ENCODE results near the gene NLGN1.

Gene NLGN1

GRCh38 chr3:173876476-173876875 lies 478.9 kb downstream of the NLGN1 start:
- H3K4me3 ChIP-seq (ENCODE audit: low read depth, low read length), result no peak overlapping the region
- no peak overlapping the region for H3K27ac ChIP-seq
- in situ Hi-C loops (cut with HindIII; ENCODE audit: low pct_ligation_motif_present, low sequenced_read_pairs), result no loop called here
- no peak for DNase-seq
- no peaks in the 10 kb centered on the region for H3K27me3 ChIP-seq (replicated peaks)
- H3K36me3 ChIP-seq (replicated peaks), result no peaks in the 10 kb centered on the region
- peak; percentile 43 for TF ChIP-seq CTCF (IDR thresholded peaks at IDR 0.05; ENCODE audit: low read depth, low read length, missing control alignments)

- TF ChIP-seq CTCF (IDR thresholded peaks at IDR 0.05; ENCODE audit: low read depth, low read length, missing control alignments), result no peak
- H3K27ac ChIP-seq, result no peak overlapping the region
- no peaks in the 10 kb centered on the region for H3K27me3 ChIP-seq (replicated peaks)
- in situ Hi-C loops (cut with HindIII; ENCODE audit: low pct_ligation_motif_present, low sequenced_read_pairs), result no loop called here
- DNase-seq, result no peak
- H3K36me3 ChIP-seq (replicated peaks), result no peaks in the 10 kb centered on the region
- no peak overlapping the region for H3K4me3 ChIP-seq (ENCODE audit: low read depth, low read length)
Measured at GRCh38 chr3:173887888-173888287, 490.3 kb downstream of the NLGN1 start.

GRCh38 chr3:173889596-173889995 lies 492.1 kb downstream of the NLGN1 start:
- no peaks in the 10 kb centered on the region for H3K27me3 ChIP-seq (replicated peaks)
- no peak for TF ChIP-seq CTCF (IDR thresholded peaks at IDR 0.05; ENCODE audit: low read depth, low read length, missing control alignments)
- DNase-seq, result no peak
- no peak overlapping the region for H3K27ac ChIP-seq
- H3K4me3 ChIP-seq (ENCODE audit: low read depth, low read length), result no peak overlapping the region
- no peaks in the 10 kb centered on the region for H3K36me3 ChIP-seq (replicated peaks)
- in situ Hi-C loops (cut with HindIII; ENCODE audit: low pct_ligation_motif_present, low sequenced_read_pairs), result no loop called here

- TF ChIP-seq CTCF (IDR thresholded peaks at IDR 0.05; ENCODE audit: low read depth, low read length, missing control alignments), result no peak
- no peak overlapping the region for H3K4me3 ChIP-seq (ENCODE audit: low read depth, low read length)
- DNase-seq, result no peak
- in situ Hi-C loops (cut with HindIII; ENCODE audit: low pct_ligation_motif_present, low sequenced_read_pairs), result no loop called here
- no peaks in the 10 kb centered on the region for H3K27me3 ChIP-seq (replicated peaks)
- no peaks in the 10 kb centered on the region for H3K36me3 ChIP-seq (replicated peaks)
- no peak overlapping the region for H3K27ac ChIP-seq
Measured at GRCh38 chr3:173890091-173890490, 492.5 kb downstream of the NLGN1 start.

GRCh38 chr3:173891272-173892100 lies 493.9 kb downstream of the NLGN1 start:
- H3K27ac ChIP-seq, result no peak overlapping the region
- H3K4me3 ChIP-seq (ENCODE audit: low read depth, low read length), result no peak overlapping the region
- no peaks in the 10 kb centered on the region for H3K27me3 ChIP-seq (replicated peaks)
- no peak for DNase-seq
- no peak for TF ChIP-seq CTCF (IDR thresholded peaks at IDR 0.05; ENCODE audit: low read depth, low read length, missing control alignments)
- in situ Hi-C loops (cut with HindIII; ENCODE audit: low pct_ligation_motif_present, low sequenced_read_pairs), result no loop called here
- no peaks in the 10 kb centered on the region for H3K36me3 ChIP-seq (replicated peaks)

- DNase-seq, result no peak
- Histone ChIP-seq H3K27ac (no peak overlapping the region), H3K4me3 (ENCODE audit: low read depth, low read length) (no peak overlapping the region), H3K36me3 (replicated peaks) (no peaks in the 10 kb centered on the region), H3K27me3 (replicated peaks) (no peaks in the 10 kb centered on the region)
- in situ Hi-C loops (cut with HindIII; ENCODE audit: low pct_ligation_motif_present, low sequenced_read_pairs), result no loop called here
- TF ChIP-seq CTCF (IDR thresholded peaks at IDR 0.05; ENCODE audit: low read depth, low read length, missing control alignments), result no peak
Measured at GRCh38 chr3:173892547-173892946, 495.0 kb downstream of the NLGN1 start.

Measured in brain microvascular endothelial cell (primary cell).